Measurements from ENCODE around the gene EVL. TPM values are rescaled to one million over a fixed set of nuclear protein-coding genes. Genes with fewer than 3 reads are reported as not detected.
"Not testable (repeated sequence)": the region's sequence is repeated elsewhere in the genome, so short reads cannot be mapped to it uniquely, and the experiment has no call there.

EVL gene
- total RNA-seq, 1 donor from 2014 or later, result 76.1 TPM

DNA sequence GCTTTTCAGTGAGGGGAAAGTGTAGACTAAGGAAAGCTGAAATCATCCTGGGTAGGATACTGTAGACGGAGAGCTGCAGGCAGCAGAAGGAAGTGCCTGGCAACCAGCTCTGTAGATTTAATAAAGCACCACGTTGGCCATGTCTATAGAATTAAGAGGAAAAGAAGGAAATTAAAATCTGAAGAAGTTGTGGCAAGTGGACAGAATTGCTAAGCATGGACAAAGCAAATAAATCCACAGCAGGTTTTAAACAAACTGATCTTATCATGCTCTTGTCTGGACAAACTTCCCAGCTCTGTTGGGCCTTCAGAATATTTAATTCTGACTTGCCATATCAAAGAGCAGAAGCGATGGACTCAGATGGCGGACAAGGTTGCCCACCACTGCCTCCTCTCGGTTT, 27.2 kb upstream of the EVL start:
- DNase-seq, result no peak

- no peak for DNase-seq
Observed at GRCh38 chr14:100039903-100040302, 25.3 kb upstream of the EVL start.

DNA sequence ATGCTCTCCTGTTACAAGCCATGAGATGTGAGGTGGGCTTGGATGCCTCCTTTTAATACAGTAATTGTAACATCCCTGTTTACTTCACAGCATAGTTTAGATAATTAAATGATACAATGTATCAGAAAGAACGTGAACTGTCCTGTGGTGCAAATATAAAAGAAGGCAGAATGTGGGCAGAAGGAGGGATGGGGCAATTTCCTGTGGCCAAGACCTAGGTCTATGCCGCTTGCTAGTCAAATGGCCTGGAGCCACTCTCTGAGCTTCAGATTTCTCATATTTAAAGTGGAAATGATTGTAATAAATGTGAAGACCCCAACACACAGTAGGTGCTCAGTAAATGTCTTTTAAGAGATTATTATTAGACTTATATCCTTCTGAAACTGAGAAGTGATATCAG, 24.0 kb upstream of the EVL start:
- no peak for DNase-seq

DNA sequence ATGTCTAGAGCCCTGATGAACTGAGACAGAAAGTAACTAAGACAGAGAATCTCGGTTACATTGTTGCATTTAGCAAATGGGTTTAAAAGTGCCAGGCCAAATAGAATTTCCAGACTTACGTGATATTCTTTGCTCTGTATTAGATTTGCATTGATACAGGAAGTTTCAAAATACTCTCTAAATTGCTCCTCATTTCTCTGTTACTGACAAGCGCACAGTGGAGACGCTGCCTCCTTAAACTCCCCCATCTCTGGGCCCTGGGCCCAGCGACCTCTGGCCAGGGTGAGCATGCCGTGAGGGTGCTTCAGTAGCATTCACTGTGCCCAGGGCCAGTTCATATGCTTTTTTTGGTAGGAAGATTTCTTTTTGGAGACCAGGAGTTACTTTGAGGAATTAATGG, 22.9 kb upstream of the EVL start:
- DNase-seq, result no peak

DNA sequence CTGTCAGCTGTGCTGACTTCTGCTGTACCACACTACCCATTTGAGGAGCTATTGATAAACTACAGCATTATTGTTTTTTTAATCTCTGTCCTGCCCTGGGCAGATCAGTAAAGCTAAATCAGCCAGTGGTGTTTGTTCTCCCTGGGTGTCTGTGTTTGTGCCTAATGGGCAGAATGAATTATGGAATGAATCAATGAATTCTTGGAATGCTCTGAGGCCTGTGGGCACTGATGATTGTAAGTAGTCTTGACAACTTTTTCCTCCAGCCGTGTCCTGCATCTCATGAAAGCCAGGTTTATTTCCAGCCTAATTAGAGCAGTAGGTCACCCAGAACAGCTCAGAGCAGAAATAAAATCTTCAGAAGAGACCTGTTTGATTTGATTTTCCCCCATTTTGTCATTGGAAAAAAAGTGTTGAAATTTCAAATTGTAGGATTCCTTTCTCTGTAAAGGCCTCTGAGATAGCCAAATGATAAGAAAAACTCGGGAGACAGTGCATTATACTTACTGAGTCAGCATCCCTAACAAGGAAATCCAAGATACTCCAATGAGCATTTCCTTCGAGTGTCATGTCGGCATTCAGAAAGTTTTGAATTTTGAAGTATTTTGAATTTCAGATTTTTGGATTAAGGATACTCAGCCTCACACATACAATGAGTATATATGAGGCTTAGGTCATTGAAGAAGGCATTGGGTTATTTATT, 19.4 kb upstream of the EVL start:
- DNase-seq, result no peak

DNA sequence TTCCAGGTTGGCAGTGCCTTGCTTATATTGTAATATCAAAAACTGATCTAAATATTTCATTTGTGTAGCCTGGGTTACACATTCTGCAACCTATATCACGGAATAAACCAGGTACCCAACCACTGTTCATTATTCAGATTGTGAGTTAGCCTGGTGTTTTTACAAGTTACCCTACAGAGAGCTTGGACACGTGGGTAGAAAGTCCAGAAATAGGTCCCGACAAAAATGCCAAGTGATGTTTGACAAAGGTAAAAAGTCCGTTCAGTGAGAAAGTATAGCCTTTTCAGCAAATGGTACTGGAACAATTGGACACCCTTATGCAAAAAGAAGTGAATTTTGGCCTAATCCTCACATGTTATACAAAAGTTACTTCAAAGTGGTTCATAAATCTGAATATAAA, 17.6 kb upstream of the EVL start:
- DNase-seq, result no peak

- no peak for DNase-seq
Observed at GRCh38 chr14:100048786-100049185, 16.4 kb upstream of the EVL start.

DNA sequence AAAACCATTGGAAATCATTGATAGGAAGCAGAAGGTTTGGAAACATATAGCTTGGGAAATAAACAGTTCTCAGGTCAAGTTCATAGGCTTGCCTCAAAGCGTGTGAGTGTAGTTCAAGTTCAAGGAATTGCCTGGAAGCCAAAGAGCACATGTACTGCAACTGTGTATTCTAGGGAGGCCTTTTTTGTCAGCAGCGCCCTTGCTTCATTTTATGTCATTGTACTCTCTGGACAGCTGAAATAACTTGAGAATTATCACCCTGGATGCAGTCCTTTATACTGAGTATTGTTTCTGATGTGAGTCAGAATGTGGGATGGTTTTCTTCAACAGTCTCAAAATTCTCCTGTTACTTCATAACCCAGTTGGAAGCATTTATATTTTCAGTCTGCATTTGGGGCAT, 16.0 kb upstream of the EVL start:
- DNase-seq, result no peak

DNA sequence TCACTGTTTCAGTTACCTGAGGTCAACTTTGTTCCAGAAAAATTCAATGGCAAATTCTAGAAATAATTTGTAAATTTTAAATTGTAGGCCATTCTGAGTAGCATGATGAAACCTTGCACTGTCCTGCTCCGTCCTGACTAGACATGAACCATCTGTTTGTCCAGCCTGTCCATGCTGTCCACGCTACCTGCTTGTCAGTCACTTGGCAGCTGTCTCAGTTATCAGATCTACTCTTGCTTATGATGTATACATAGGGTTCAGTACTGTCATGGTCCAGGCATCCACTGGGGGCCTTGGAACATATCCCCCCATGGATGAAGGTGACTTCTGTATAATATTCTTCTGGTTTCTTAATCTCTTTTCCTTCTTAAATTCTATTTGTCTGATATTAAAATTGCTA, 14.1 kb upstream of the EVL start:
- DNase-seq, result no peak

- DNase-seq, result no peak
Observed at GRCh38 chr14:100051543-100051942, 13.7 kb upstream of the EVL start.

- no peak for DNase-seq
Observed at GRCh38 chr14:100052819-100053218, 12.4 kb upstream of the EVL start.

DNA sequence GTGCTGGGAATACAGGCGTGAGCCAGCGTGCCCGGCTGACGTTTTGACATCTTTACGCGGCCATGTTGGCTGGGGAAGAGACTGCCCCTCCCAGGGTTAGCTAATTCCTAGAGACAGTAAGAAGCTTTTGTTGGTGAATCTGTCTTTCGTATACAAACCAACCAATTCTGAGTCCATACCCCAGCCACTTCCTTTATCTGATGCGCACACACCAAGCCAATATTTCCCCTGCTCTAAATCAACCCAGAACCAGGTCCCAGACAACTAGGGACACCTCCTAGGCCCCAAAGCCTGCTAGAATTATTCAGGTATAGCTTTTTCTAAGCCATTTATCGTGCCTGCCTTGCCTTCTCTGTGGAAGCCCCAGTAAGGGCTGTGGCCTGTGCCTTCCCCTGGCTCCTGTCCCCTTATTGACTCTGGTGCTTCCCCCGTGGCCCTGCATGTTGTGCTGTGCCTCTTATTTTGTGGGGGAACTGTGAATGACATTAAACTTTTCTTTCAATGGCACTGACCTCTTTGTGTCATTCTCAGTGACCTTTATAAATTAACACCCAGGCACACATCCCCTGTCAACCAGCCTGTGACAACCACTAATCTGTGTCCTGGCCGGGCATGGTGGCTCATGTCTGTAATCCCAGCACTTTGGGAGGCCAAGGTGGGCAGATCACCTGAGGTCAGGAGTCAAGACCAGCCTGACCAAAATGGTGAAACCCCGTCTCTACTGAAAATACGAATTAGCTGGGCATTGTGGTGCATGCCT, 10.7 kb upstream of the EVL start:
- no peak for DNase-seq

DNA sequence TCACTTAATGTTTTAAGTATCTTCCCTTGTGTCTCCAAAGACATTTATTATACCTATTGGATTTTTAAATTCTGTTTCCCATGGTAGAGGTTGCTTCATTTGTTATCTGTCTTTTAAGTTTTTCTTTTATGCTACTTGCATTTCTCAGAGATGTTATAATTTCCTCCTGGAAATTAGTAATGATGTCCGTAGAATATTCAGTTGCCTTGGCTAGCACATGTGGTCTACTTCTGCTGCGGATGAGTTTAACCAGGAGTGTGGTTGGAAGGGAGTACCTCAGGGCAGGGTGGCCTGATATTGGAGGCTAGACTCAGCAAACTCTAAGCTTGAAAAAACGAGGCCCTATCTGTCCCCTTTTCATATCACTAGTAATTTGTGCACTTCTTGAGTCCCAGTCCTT, 8.8 kb upstream of the EVL start:
- no peak for DNase-seq

- DNase-seq, result no peak
Observed at GRCh38 chr14:100056964-100057795, 8.0 kb upstream of the EVL start.

DNA sequence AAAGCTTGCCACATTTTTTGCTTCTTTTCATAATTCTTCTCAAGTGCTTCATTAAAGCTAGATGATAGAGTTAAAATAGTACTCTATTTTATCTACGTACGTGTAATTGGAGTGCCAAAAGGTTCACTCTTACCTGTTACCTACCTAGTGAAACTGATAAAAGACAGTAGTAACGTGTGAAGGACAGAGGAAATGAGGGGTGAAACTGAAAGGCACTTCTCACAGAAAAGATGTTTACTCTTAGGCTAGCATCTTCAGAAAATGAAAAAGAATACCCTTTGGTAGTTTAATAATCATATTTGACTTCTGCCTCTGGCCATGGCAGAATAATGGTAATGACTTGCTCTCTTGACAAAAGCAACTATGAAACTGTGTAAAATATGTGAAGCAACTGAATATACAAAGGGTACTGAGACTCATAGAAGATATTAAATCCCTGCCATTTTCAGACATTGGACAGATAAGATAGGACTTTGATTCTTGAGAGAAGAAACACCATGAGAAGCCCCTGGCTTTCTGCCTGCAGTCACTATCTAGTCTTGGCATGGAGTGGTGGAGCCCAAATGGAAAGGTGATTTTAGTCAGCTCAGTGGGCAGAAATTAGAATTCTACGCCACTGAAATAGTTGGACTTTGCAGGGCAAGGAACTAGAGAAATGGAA, 6.3 kb upstream of the EVL start:
- DNase-seq, result no peak

DNA sequence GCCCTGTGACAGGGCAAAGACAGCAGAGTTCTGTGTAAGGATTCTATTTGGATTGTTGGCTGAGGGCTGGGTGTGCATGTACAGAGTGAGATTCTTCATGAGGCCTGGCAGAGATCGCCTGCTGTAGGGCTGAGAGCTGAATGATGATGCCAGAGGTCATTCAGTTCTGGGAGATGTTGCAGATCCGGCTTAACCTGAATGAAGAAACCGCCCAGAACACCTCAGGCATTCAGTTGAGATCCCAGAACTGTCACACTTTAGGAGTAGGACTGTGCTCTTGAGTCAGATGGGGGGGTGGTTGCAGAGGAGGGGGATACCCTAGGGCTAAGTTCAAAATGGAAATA, 5.8 kb upstream of the EVL start:
- no peak for DNase-seq

GRCh38 chr14:100060760-100061159, 4.5 kb upstream of the EVL start:
- no peak for DNase-seq

- DNase-seq, result no peak
Observed at GRCh38 chr14:100062590-100062989, 2.6 kb upstream of the EVL start.

- no peak for DNase-seq
Observed at GRCh38 chr14:100063314-100063941, 1.8 kb upstream of the EVL start.

- not testable (repeated sequence) for DNase-seq
Observed at GRCh38 chr14:100064335-100065092, 708 bp upstream of the EVL start.

DNA sequence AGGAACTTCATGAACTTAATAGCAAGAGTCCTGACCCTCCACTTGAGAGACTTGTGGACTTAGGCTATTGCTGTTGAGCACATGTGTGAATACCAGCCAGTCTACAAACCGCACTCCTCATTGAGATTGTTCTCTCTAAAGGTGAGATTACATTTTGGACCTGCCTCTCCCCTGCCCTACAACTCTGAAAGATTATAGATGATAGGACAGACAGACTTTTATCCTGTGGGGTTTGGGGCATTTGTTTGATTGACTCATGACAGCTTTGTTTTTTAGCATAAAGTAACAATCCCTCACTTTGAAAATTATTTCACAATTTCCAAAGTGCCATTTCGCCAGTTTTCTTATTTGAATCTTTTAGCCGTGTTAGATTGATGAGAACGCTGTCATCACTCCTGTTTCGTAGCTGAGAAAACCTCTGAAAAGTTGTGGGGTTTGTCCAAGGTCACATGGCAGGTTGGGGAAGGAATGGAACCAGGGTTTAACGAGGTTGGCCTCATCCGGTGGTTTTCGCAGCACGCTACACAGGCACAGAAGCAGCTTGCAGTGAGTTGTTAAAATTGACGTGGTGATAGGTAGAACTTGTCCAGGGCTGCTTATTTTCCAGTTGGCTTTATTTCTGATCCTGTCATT, 836 bp downstream of the EVL start:
- no peak for DNase-seq
